Measurements from ENCODE around the gene VRK1.
A peak's percentile ranks its signal among the peaks of the same experiment; 100 is the strongest.

Gene VRK1

DNA sequence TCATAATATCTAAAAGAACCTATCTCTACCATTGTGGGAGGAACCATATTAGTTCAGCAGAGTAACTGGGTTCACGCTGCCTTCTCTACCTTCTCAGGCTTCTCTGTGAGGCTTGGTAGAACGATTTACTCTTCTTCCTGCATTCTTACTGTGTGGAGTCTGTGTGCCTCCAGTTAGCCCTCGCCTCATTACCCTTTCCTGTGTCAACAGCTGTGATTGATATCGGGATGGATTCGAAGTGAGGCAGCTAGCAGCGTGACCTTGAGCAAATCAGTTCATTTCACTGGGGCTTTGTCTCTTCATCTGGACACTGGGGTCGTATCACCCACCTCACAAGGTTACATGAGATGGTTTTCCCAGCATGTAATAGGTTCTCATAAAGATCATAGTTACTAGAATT, 4.6 kb upstream of the VRK1 start:
- no peak for DNase-seq

- DNase-seq = no peak
Measured at GRCh38 chr14:96793547-96793946, 3.6 kb upstream of the VRK1 start.

DNA sequence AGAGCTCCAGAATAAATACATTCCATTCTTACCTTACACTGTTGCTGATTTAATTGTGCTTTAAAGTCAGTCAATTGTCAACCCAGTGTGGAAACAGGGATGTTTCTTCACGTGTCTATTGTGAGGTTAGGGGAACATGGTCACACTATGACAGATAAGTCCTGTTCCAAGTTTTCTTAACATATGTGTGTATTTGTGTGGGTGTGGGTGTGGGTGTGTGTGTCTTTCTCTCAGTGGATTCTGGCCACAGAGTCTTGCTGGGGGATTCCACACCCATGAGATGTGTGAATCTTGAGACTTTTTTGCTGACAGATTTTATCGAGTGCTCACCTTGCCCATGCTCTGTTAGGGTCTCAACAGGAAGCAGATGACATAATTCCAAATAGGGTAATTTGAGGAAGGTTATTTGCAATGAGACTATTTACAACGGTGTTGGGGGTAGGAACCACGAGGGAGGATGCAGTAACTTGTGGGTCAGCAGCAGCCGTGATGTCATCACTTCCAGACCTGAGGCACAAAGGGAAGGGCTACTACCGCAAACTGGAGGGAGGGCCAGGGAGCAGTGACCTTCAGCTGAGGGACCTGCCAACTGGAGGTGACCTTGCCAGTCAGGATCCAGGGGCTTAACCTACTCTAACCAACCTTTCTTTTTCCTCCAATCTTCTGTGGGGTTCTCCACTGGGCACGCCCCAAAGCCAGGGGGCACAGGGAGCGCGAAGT, 1.9 kb upstream of the VRK1 start:
- no peak for DNase-seq

DNA sequence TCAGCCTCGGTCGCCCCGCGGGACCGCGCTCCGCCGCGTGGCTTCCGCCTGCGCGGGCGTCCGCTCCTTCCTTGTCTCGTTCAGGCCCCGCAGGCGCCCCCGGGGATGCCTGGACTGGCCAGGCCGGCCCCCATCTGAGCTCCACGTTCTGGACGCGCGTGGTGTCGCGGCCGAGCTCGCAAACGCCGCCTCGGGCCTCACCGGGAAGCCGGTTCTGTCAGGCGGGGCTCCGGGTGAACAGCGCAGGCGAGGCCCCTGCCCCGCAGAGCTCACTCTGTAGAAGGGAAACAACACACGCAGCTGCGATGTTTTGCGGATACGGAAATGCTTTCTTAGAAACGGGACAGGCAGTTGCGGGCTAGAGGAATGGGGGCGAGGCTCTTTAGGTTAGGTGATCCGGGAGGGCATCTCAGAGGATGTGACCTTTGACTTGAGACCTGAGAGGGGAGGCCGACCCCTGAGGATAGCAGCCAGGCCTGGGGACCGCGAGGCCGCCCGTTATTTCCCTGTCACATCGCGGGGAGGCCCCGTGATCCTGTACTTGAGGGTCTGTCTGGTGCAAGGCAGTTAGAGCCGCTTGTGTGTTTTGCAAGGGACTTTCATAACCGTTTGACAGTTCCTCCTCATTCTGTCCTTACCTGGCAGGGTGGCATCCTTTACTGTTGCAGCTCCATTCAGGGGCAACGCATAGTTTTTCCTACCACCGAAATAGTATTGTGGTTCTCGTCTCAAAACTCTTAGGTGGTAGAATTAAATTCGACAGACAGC, 584 bp downstream of the VRK1 start:
- DNase-seq = peak; percentile 21

DNA sequence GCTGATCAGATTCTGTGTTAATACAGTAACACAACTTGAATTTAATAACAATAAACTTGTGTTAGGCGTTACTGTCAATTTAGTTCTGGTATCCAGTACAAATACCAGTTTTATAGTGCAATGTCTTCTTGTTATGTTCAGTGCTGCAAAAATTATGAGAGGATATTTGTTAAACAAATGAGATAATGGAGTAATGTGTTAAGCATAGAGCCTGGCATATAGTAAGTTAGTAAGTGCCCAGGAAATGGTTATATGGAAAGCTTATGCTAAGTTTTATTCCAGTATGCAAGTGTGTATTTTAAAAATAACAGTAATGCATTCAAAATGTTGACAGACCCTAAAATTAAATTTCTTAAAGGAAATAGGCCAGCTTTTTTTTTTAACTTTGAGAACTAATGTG, 1.8 kb downstream of the VRK1 start:
- DNase-seq = no peak

GRCh38 chr14:96799489-96800054, 2.4 kb downstream of the VRK1 start:
- DNase-seq = no peak

- no peak for DNase-seq
Measured at GRCh38 chr14:96801931-96802330, 4.7 kb downstream of the VRK1 start.

DNA sequence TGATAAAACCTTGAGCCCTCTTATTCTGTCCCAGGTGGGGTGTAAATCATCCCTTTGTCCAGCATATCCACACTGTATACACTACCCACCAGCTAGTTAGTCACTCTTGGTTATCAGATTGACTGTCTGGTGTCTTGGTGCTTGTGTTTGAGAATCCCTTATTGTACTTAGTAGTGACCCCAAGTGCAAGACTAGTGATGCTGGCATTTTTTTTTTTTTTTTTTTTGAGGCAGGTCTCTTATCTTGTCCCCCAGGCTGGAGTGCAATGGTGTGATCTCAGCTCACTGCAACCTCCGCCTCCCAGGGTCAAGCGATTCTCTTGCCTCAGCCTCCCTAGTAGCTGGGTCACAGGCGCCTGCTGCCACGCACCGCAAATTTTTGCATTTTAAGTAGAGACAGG, 5.8 kb downstream of the VRK1 start:
- DNase-seq = no peak

GRCh38 chr14:96803958-96804357, 6.8 kb downstream of the VRK1 start:
- DNase-seq = no peak

DNA sequence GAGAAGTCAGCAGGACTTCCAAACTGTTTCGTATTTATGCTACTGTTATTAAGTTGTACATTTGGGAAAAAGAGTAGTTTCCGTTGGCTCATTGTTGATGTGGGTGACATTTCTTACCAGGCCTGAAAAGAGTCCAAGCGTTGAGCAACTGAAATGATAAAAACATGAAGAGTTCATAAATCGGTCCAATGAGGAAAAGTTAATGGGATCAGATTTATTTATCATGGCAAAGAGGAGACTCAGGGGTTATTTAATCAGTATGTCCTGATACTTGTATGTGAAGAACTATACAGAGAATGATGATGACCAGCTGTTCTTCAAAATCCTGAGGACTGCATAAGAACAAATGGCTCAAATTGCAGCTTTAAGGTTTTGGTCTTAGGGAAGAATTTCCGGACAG, 7.7 kb downstream of the VRK1 start:
- no peak for DNase-seq

- DNase-seq = no peak
Measured at GRCh38 chr14:96805956-96806355, 8.8 kb downstream of the VRK1 start.

DNA sequence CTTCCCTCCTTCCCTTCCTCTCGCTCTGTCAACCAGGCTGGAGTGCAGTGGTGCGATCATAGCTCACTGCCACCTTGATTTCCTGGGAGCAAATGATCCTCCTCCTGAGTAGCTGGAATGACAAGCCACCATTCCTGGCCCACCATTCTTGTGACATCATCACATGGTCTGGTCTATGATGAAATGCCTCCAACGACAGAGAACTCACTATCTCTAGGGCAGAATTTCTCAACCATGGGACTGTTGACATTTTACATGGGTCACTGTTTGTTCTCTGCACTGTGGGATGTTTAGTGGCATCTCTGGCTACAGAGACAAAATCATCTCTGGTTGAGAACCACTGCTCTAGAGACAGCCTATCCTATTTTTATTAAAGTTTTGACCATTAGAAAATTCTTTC, 9.7 kb downstream of the VRK1 start:
- no peak for DNase-seq

DNA sequence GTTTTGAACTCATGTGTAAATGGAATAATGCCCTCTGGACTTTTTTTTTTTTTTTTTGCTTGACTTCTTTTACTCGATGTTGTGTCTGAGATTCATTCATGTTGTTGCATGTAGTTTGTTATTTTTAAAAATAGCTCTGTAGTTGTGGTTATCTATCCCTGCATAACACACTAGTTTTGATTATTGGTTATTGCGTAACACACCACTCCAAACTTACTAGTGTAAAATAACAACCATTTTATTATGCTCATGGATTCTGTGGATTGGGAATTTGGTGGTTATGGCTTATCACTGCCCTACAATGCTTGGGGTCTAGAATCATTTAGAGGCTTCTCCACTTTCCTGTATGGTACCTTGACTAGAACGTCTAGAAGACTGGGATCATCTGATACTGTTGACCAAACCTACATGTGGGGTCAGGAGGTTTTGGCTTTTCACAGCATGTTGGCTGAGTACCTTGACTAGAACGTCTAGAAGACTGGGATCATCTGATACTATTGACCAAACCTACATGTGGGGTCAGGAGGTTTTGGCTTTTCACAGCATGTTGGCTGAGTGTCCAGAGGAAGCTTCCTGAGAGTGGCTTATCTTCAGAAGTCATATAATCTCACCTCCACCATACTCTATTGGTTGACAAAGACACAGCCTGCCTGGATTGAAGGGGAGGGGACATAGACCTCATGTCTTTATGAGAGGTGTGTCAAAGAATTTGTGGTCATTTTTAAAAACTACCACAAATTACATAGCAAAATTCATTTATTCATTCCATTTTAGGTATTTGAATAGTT, 11.6 kb downstream of the VRK1 start:
- DNase-seq = no peak

- DNase-seq = no peak
Measured at GRCh38 chr14:96811265-96811664, 14.1 kb downstream of the VRK1 start.

GRCh38 chr14:96811985-96812667, 14.9 kb downstream of the VRK1 start:
- DNase-seq = no peak

GRCh38 chr14:96816281-96816680, 19.1 kb downstream of the VRK1 start:
- no peak for DNase-seq

- no peak for DNase-seq
Measured at GRCh38 chr14:96817750-96818666, 20.8 kb downstream of the VRK1 start.

DNA sequence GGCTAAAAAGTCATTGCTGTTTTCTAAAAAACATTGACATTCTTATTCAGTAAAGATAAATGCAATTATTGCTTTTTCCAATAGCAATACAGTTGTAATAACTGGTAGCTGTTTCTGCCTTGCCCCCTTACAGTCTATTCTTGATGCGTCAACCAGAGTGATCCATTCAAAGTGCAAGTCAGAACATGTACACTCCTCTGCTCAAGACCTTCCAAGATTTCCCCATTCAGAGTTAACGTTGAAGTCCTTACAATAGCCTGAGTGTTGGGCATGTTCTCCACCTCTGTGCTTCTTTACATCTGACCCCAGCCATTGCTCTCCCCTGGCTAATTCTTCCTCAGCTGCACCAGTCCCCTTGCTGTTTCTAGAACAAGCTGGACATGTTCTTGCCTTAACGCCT, 24.3 kb downstream of the VRK1 start:
- DNase-seq = no peak

GRCh38 chr14:96823652-96824051, 26.5 kb downstream of the VRK1 start:
- DNase-seq = no peak

DNA sequence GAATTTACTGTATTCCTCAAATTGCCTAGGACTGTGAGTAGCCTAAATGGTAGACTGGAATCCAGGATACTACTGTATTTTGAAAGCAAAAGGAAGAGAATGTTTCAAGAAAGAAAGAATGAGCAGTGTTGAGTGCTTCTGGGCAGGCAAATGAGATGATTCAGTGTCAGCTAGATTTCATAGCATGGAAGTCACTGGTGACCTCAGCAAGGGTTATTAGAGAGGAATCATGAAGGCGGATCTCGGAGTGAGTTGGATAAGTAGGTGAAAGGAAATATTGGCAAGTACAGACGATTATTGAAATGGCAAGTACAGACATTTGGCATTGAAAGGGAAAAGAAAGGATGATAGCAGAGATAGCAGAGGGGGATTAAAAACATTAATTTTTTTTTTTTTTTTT, 27.1 kb downstream of the VRK1 start:
- no peak for DNase-seq

GRCh38 chr14:96826818-96827217, 29.6 kb downstream of the VRK1 start:
- DNase-seq = no peak

GRCh38 chr14:96827290-96827689, 30.1 kb downstream of the VRK1 start:
- no peak for DNase-seq

Measured in effector CD4-positive, alpha-beta T cell (primary cell).